Measurements from ENCODE around the gene PYGO2.
"Not testable (repeated sequence)": the region's sequence is repeated elsewhere in the genome, so short reads cannot be mapped to it uniquely, and the experiment has no call there.

Gene PYGO2

DNA sequence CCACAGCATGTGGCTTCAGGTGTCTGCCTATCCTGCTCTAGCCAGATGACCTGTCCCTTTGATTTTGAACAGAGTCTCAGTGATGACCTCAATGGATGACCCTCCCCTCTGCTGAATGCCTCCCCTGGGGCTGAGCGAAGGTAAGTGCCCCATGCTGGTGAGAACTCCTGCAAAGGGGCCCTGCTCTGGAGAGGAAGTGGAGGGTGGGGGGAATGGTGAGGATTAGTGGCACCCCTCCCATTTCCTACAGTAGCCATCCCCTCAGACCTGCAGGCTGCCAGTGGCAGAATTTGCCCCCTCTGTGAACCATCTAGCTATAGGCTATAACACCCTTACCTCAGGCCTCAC is 21.4 kb downstream of the PYGO2 start:
- no peak for DNase-seq

DNA sequence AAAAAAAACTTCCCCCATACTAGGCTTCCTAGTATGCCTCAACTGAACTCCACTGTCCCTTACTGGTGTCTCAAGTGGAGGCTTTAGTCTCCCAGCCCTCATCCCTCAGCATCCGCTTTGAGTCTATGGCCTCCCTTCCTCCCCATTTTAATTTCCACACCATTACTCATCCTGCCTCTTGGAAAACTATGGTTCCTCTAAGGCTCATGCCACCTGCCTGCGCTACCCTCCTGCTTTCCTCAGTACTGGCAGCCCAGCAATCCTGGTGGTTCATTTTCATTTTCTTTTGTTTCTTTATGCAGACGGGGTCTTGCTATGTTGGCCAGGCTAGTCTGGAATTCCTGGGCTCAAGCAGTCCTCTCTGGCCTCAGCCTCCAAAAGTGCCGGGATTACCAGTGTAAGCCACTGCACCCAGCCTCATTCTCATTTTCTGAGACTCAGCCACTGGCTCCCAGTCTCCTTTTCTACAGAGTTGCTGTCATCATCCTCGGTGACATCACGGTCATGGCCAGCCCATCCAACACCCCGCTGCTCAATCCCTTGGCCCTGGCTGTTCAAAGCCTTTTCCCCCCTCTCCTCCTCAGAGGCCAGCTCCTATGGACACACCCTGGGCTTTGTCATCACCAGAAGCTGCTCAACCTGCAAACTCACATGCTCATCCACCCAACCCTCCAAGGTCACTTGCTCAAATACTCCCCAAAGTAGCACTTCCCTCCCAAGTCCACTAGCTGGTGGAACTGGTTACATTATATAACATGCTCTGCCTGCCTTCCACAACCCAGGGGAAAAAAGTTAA is 22.8 kb downstream of the PYGO2 start:
- DNase-seq, result no peak

DNA sequence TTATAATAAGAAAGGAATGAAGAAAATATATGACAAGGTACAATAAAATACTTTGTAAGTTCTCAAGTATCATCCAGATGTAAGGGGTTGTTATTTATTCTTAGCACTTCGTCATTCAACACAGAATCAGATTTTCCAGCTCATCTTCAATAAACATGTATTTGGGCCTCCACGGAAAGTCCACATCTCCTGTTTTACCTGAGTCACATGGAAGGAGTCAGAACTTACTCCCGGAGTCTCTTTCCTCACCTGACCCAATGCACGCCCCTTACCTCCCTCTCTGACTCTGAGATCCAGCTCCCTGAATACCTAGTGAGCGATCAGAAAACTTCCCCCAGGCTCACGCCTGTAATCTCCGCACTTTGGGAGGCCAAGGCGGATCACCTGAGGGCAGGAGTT is 23.6 kb downstream of the PYGO2 start:
- DNase-seq, result no peak

DNA sequence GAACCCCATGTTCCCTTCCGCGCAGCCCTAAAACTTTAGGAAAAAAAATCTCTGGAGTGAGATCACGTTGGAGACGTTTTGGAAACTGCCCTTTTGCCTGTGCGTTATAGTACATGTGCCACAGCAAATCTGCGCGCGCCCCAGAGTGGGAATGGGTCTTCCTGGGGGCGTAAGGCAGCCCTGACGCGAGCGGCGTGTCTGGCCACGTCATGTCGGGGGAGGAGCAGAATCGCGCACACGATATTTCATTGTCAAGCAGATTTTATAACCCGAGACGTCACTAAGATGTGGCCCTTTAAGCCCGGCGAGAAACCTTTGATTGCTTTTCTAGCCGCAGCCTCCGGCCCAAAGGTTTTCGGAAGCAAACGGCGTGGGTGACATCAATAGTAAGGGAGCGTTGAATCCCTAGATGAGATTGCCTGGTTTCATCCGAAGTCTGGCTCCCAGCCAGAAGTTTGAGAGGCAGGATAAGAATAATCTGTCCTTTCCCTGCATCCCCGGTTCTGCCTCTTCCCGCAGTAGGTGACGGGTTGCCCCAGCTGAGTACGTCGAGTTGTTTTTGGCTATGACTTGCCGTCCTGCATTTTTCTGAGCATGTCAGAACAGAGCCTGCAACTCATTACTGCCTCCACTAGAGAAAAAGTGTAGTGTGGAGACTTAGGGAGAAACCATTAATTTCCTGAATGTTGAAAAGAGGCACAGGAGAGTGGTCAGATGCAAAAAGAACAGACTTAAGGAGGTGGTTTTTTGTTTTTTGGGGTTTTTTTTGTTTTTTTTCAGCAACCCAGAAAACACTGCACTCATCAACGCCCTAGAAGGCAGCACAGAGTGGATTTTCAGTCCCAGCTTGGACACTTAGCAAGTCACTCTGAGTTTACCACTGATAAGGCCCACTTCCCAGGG is 24.2 kb downstream of the PYGO2 start:
- peak; percentile 90 for DNase-seq

DNA sequence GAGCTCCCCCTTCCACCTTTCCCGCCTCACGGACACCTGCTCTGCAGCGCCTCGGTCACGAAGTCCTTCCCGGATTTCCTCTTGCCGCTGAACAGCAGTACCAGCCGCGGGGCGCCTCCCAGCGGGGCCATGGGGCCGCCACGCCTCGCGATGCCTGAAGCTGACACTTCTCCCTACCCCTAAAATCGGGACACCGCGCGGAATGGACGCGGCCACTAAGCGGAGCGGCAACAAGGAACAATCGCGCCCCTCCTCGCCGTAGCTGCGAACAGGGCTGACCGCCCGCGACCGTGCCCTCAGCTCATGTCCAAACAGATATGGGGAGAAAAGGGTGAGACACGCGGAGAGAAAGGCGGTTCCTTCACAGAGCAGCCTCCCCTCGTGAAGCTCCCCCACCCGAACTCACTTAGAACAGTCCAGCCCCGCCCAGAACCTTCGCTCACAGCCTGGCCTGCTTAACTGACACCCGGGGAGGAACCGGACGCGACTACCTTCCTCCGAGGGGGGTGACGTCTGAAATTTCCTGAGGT is 25.0 kb downstream of the PYGO2 start, which contains the start of gene PMVK:
Gene PMVK, minus strand, starts transcription at position 165 of the 530 bp plus-strand sequence. Its CDS starts 34 bp downstream, at position 131.
- DNase-seq, result peak; percentile 92

DNA sequence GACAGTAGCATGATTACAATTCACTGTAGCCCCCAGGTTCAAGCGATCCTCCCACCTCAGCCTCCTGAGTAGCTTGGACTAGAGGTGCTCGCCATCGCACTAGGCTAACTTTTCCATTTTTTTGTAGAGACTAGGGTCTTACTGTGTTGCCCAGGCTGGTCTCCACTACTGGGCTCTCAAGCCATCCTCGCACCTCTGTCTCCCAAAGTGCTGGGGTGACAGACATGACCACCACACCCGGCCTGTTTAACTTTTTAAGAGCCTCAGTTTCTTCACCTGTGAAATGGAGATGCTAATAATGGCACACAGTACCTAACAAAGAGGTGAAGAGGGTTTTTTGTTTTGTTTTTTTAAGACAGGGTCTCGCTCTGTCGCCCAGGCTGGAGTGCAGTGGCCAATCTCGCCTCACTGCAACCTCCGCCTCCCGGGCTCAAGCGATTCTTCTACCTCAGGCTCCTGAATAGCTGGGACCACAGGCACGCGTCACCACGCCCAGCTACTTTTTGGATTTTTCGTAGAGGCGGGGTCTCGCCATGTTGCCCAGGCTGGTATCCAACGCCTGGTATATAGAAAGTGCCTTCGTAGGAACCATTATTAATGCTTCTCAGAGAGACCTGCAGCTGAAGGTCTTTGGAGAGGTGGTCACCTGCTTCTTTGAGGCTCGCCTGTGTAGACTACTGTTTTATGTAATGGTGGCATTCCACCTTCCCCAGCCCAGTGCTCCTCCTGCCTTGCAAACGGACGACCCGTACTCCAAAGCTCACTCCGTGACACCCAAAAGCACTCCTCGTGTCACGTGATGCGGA is 25.6 kb downstream of the PYGO2 start:
- DNase-seq, result no peak

DNA sequence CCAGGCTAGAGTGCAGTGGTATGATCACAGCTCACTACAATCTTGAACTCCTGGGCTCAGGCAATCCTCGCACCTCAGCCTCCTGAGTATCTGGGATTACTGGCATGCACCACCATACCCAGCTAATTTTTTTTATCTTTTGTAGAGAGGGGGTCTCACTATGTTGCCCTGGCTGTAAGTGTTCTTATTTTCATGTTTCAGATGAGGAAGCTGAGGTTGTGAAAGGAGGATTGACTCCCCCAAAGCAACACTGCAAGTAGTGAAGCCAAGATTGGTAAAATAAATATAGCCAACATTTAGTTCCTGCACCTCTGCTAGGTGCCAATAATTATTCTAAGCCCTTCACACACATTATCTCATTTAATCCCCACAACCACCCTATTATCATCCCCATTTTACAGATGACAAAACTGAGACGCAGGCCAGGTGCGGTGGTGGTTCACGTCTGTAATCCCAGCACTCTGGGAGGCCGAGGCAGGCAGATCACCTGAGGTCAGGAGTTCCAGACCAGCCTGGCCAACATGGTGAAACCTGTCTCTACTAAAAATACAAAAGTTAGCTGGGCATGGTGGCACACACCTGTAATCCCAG is 27.1 kb downstream of the PYGO2 start:
- DNase-seq, result no peak

DNA sequence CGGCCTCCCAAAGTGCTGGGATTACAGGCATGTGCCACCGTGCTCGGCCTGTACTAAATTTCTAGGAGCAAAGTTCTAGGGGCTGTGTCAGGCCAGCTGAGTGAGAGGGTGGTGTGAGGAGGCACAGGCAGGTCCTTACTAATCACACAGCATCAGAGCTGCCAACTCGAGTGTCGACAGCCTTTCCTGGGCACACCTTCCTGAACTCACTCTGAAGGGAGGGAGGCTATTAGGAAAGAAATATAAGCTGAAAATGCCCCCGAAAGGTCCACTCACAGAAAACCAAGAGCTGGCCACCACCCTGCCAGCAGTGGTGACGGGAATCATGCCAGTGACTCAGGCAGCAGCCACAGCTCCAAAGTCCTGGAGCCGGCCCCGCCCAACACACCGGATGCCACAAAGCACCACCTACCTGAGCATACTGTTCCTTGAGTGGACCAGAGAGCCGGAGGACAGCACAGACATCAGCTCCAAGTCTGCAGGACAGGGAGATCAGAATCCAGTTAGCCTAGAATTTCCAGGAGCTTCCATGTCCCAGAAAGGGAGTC is 29.6 kb downstream of the PYGO2 start:
- DNase-seq, result peak; percentile 21

DNA sequence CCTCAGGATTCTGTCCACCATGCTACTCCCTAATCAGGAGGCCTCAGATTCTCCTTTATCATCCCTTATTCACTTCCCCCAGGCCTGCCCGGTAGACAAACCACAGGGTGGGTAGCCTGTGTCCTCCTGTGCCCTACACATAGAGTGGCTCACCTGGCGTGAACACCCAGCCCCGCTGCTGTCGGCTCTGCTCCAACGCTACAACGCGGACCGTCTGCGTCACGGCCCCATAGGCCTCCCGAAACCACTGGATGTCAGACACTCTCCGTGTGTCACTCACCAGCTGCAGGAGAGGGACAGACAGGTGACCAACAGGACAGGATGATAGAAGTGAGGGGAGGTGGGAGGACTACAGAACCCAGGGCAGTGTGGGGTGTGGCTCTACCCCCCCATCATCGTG is 35.4 kb downstream of the PYGO2 start:
- no peak for DNase-seq

DNA sequence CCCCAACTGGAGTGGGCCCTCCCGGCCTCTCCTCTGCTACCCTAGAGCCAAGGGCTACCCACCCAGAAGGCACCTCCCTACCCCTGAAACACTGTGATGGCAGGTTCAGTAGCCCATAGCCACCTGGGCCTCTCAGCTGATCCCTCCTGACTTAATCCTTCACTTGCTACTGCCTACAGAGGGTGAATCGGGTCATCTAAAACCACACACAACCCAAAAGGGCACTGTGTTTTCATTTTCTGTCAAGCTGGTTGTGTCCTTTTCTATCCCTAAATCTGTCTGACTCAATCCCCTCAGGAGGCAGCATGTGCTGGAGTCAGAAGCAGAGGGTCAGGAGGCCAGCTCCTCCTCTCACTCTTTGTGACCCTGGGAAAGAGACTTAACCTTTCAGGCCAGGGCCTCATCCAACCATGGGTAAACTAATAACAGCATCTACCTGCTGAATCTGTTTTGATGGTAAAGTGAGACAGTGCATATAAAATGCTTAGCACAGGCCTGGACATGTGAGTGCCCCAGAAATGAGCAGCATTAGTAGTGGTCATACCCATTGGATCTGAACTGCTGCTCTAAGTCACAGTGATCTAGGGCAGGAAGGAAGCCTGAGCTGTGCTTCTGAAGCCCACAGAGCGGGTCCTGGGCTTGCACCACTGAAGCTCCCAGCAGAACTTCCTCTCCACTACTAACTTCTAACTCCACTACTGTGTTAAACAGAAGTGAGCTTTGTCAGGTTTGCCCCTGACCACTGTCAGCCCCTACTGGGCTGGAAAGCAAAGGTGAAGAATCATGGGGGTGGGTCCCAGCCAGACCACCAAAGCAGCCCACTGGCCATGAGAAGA is 36.0 kb downstream of the PYGO2 start:
- no peak for DNase-seq

DNA sequence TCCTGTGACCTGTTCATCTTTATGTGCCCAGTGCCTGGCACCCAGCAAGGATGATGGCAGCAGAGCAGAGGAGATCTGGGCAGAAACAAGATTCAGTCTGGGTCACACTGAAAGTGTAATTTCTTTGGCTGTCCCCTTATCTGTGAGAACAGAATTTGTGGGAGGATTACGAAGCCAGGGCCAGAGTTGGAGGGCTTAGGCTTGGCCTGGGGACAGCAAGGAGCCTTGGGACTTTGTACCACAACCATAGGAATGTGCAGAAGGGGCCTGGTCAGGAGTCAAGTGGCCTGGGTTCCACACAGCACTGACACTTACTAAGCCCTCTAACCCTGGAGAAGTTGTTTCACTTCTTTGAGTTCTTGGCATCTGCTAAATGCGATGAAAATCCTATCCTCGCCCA is 37.9 kb downstream of the PYGO2 start:
- no peak for DNase-seq

DNA sequence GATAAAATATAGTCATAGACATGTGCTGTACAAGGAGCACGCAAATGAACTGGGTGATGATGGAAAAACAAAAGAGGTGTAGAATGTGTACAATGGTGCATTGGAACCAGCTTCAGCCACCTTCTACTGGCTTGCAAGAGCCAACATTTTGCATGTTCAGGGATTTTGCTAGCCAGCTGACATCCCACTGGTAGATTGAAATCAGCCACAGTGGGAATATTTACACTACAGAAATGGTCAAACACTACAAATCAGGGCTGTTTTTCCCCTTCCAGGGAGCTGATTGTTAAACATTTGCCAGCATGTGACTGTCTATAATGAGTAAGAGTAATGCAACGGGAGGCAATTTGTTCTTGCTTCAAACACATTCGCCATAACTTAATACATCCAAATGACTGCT is 48.3 kb downstream of the PYGO2 start:
- no peak for DNase-seq

DNA sequence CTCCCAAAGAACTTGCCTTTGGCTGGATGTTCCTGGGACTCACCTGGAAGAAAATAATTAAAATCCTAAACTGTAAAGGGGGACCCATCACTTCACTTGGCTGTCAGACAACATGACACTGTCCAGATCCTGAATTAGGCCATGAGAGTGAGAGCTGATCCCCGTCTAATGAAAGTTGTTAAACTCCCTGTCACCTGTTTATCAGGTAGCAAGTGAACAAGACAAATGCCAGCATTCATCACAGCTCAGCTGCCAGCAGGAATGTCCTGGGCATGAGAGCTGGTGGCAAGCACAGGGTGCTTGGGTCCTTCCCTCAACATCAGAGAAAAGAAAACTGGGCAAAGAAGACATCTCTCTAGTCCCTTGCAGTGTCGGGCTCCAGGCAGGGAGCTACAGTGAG is 48.8 kb downstream of the PYGO2 start:
- DNase-seq, result no peak

DNA sequence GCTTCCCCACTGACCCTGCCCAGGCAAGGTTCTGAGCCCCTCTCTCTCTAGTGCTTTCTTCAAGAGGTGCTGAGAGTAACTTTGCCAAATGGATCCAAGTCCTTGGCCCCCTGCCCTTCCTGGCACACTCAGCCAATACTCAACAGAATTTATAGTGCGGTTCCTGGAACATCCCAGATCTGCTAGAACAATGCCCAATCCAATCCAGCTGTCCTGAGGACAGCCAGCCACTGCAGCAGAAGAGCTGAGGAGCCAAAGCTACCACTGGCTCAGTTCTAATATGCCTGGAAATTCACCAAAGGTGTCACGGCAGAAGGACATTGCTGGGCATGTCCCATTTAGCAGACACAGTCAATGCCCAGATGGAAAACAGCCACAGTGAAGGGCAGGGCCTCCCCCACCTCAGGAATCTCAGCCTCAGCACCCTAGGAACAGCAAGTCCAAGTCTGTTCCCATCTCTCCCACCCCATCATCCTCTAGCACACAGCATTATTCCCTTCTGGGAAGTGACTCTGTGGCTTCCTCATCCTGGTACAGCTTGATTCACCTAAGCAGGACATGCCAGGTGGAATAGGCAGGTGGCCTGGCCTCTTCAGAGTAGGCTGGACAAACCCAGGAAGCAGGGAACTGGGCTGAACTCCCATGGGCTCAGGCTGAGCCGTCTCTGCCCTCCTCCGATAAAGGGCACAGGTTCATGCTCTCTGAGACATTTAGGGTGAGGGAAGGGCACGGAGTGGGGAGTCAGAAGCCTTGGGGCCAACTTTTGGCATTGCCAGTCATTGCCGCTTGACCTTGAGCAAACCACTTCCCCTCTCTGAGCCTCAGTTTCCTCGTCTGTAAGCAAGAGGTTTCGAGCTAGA is 49.7 kb downstream of the PYGO2 start:
- no peak for DNase-seq

DNA sequence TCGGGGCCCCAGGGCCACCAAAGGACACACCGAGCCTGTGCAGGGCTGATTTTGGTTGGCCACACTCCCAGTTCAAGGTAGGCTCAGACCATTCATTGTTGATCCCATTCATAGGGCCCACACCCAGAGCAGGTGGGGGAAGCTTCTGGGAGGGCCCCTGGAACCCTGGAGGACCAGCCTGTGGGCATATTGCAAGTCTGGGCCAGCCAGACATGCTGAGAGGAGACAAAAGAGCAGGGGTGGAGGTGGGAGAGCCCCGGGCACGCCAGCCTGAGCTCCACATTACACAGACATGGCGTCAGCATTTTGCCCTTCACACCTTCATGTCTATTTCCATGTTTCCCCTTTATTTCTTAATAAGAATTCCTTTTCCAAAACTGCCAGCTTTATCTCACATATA is 50.7 kb downstream of the PYGO2 start:
- no peak for DNase-seq

DNA sequence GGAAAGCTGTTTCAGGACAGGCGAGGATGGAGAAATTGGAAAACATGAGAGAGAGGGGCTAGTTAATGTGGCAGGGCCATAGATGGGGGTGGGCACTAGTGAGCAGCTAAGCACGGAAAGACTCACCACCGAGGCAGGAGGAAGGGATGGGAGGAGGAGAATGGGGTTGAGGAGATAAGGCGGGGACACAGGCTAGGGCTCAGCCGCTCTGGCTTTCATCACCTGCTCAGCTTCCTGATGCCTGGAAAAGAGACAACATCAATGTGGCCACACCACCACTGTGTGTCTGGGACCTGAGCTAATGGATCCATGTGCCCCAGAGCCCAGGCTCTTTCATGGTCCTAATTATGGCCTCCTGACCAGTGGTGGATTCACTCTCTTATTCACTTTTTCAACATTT is 52.6 kb downstream of the PYGO2 start:
- DNase-seq, result no peak

DNA sequence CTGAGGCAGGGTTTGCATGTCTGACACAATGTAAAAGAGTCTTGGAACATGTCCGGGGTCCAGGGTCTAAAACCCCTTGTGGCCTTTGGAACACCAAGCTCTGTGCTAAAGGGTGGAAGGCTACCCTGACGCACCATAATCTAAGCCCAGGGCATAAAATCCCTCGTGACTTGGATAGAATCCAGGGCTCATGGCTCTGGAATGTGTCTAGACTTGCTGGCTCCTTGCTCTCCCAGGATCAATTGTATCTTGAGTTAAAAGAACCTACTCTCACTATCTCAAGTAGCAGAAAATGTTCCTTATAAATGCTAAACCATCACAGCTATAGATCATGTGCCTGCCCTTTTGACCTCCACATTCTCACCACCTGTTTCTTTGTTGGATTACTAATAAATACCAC is 53.5 kb downstream of the PYGO2 start:
- not testable (repeated sequence) for DNase-seq
